Endodermal cell (in vitro differentiated cells): ENCODE data around the gene CBR1. TPM values are rescaled to one million over a fixed set of nuclear protein-coding genes. Genes with fewer than 3 reads are reported as not detected.

Source experiments
- DNase-seq: peaks from one replicate; pipeline ENCODE4 v3.0.0-alpha.2; 2017
- H3K27ac ChIP-seq: 2 replicates; pipeline ENCODE4 v1.5.1; 2013; ENCODE audit warnings: mild to moderate bottlenecking, low read depth, low read length, moderate library complexity
- H3K27me3 ChIP-seq: 2 replicates; pipeline ENCODE4 v1.6.1; 2013; ENCODE audit warnings: mild to moderate bottlenecking, low read length, moderate library complexity; ENCODE audit not compliant: insufficient read depth, control insufficient read depth, poor library complexity, severe bottlenecking
- H3K36me3 ChIP-seq: 2 replicates; pipeline ENCODE4 v1.7.0; 2013; ENCODE audit warnings: mild to moderate bottlenecking, low read length, moderate library complexity; ENCODE audit not compliant: control insufficient read depth, insufficient read depth
- H3K4me1 ChIP-seq: one replicate; pipeline ENCODE4 v1.7.0; 2013; ENCODE audit warnings: low read length; ENCODE audit not compliant: control insufficient read depth, insufficient read depth
- H3K4me3 ChIP-seq: 2 replicates; pipeline ENCODE4 v1.5.1; 2013; ENCODE audit warnings: mild to moderate bottlenecking, low read length, moderate library complexity
- H3K9ac ChIP-seq: 2 replicates; pipeline ENCODE4 v1.6.1; 2013; ENCODE audit warnings: mild to moderate bottlenecking, low read length, moderate library complexity; ENCODE audit not compliant: poor library complexity, severe bottlenecking; ENCODE audit errors: extremely low read depth
- H3K9me3 ChIP-seq: 2 replicates; pipeline ENCODE4 v1.6.1; 2013; ENCODE audit warnings: mild to moderate bottlenecking, low read length, moderate library complexity; ENCODE audit not compliant: control insufficient read depth
- H3K27ac Mint-ChIP-seq: 2 replicates; pipeline ENCODE4 v1.8.0; 2020; ENCODE audit warnings: mixed read lengths
- H3K27me3 Mint-ChIP-seq: 2 replicates; pipeline ENCODE4 v1.8.0; 2021; ENCODE audit warnings: mild to moderate bottlenecking, mixed read lengths; ENCODE audit not compliant: insufficient read depth
- H3K36me3 Mint-ChIP-seq: 2 replicates; pipeline ENCODE4 v1.8.0; 2020; ENCODE audit warnings: low read depth, mixed read lengths
- H3K4me1 Mint-ChIP-seq: 2 replicates; pipeline ENCODE4 v1.8.0; 2020; ENCODE audit warnings: mixed read lengths
- H3K4me3 Mint-ChIP-seq: 2 replicates; pipeline ENCODE4 v1.8.0; 2020; ENCODE audit warnings: mild to moderate bottlenecking, moderate library complexity, mixed read lengths
- H3K9me3 Mint-ChIP-seq: 2 replicates; pipeline ENCODE4 v1.8.0; 2020; ENCODE audit warnings: mild to moderate bottlenecking, mixed read lengths
- CTCF ChIP-seq: fragments of 200-600 bp; sonication (generic); conservative IDR thresholded peaks from 2 replicates; pipeline ENCODE4 v1.5.0; 2021; ENCODE audit warnings: antibody characterized with exemption, mild to moderate bottlenecking
- WGBS, 2 experiments: methylation state at CpG; one replicate each; pipeline versions ENCODE4 v1.1.5 to v1.1.7; 2013; ENCODE audit warnings: missing lambda C conversion rate in 2 of 2, mixed read lengths in 1 of 2; ENCODE audit not compliant: insufficient coverage in 1 of 2, insufficient read length in 1 of 2; 5-methylcytosine and 5-hydroxymethylcytosine counted together
- total RNA-seq, 2 donors: library from RNA; stranded (reverse); fragmentation: NEBNext Ultra II Directional in 1 of 2; extraction: Animal tissue kit (Norgen Biotek cat#: 25700) in 1 of 2; gene quantifications; 2 replicates in 1 of 2; 3 replicates in 1 of 2; pipeline ENCODE4 v1.2.1, GENCODE V29; 2021

The CBR1 gene
- total RNA-seq, 2 donors from 2014 or later, result 0.40 to 15.1 TPM

- H3K4me3 ChIP-seq, result peak overlapping the region; percentile 66
- H3K4me1 ChIP-seq, result peaks cover 6% of the 10 kb centered on the region
- no peak overlapping the region for H3K9ac ChIP-seq
- TF ChIP-seq CTCF, result no peak
- 91 to 100% methylated on average over 1 of the region's 1 CpG for WGBS, 2 experiments
- peaks cover 37% of the 10 kb centered on the region for H3K9me3 ChIP-seq
- Mint-ChIP-seq H3K36me3 (peaks cover 6% of the 10 kb centered on the region), H3K27ac (no peak overlapping the region), H3K9me3 (peaks cover 62% of the 10 kb centered on the region), H3K27me3 (peaks cover 2% of the 10 kb centered on the region), H3K4me1 (peaks cover 11% of the 10 kb centered on the region), H3K4me3 (no peak overlapping the region)
- H3K27me3 ChIP-seq, result no peaks in the 10 kb centered on the region
- H3K36me3 ChIP-seq, result no peaks in the 10 kb centered on the region
- no peak for DNase-seq
- no peak overlapping the region for H3K27ac ChIP-seq
These were observed 23.7 kb downstream of the CBR1 start for GRCh38 chr21:36093512-36093911.

- Histone ChIP-seq H3K9ac (no peak overlapping the region), H3K27me3 (no peaks in the 10 kb centered on the region), H3K9me3 (peaks cover 50% of the 10 kb centered on the region), H3K27ac (no peak overlapping the region), H3K36me3 (no peaks in the 10 kb centered on the region), H3K4me1 (peaks cover 6% of the 10 kb centered on the region), H3K4me3 (peak overlapping the region; percentile 18)
- H3K27ac Mint-ChIP-seq, result peak overlapping the region; percentile 37
- H3K9me3 Mint-ChIP-seq, result peaks cover 89% of the 10 kb centered on the region
- TF ChIP-seq CTCF, result no peak
- peaks cover 8% of the 10 kb centered on the region for H3K4me1 Mint-ChIP-seq
- H3K4me3 Mint-ChIP-seq, result no peak overlapping the region
- DNase-seq, result peak; percentile 65
- 23% methylated on average over 1 of the region's 1 CpG; no CpG with 5 or more reads in 1 of the 2 experiments for WGBS, 2 experiments
- peaks cover 2% of the 10 kb centered on the region for H3K27me3 Mint-ChIP-seq
- peaks cover 11% of the 10 kb centered on the region for H3K36me3 Mint-ChIP-seq
These were observed 26.8 kb downstream of the CBR1 start for GRCh38 chr21:36096398-36097290.

- Mint-ChIP-seq H3K27me3 (peaks cover 2% of the 10 kb centered on the region), H3K9me3 (peaks cover 92% of the 10 kb centered on the region), H3K36me3 (peaks cover 11% of the 10 kb centered on the region), H3K4me1 (peaks cover 8% of the 10 kb centered on the region), H3K27ac (peak overlapping the region; percentile 37), H3K4me3 (no peak overlapping the region)
- 49 to 63% methylated on average over 8 of the region's 8 CpGs for WGBS, 2 experiments
- peak overlapping the region; percentile 5 for H3K9ac ChIP-seq
- H3K9me3 ChIP-seq, result peaks cover 55% of the 10 kb centered on the region
- H3K4me1 ChIP-seq, result peaks cover 6% of the 10 kb centered on the region
- H3K27ac ChIP-seq, result no peak overlapping the region
- H3K4me3 ChIP-seq, result peak overlapping the region; percentile 18
- no peaks in the 10 kb centered on the region for H3K27me3 ChIP-seq
- no peak for DNase-seq
- no peak for TF ChIP-seq CTCF
- H3K36me3 ChIP-seq, result no peaks in the 10 kb centered on the region
These were observed 27.8 kb downstream of the CBR1 start for GRCh38 chr21:36097427-36098181.
